Transverse colon (tissue), 4 donors: ENCODE data around the gene SNAP25. TPM values are rescaled to one million over a fixed set of nuclear protein-coding genes. Genes with fewer than 3 reads are reported as not detected.

Experiments
- DNase-seq: peaks from one replicate; pipeline ENCODE4 v3.0.0-alpha.2; 2019
- H3K27ac ChIP-seq, 4 donors: fragments of 200-600 bp; sonication (generic); 2 replicates each; pipeline ENCODE4 v1.5.1; 2016 to 2018; ENCODE audit warnings: inconsistent platforms in 4 of 4
- H3K27me3 ChIP-seq: fragments of 200-600 bp; sonication (generic); 2 replicates; pipeline ENCODE4 v1.5.1; 2017; ENCODE audit warnings: inconsistent platforms
- H3K36me3 ChIP-seq, 4 donors: fragments of 200-600 bp; sonication (generic); 2 replicates each; pipeline ENCODE4 v1.5.1; 2017 to 2019; ENCODE audit warnings: inconsistent platforms in 4 of 4
- H3K4me1 ChIP-seq, 4 donors: fragments of 200-600 bp; sonication (generic); 2 replicates each; pipeline ENCODE4 v1.5.1; 2017 to 2020; ENCODE audit warnings: inconsistent platforms in 4 of 4
- H3K4me3 ChIP-seq, 4 donors: fragments of 200-600 bp; sonication (generic); 1 replicate in 1 of 4; 2 replicates in 3 of 4; pipeline versions ENCODE4 v1.5.1 to v1.6.1; 2017 to 2019; ENCODE audit warnings: inconsistent platforms in 4 of 4
- H3K9me3 ChIP-seq, 2 donors: fragments of 200-600 bp; sonication (generic); 2 replicates each; pipeline ENCODE4 v1.5.1; 2017 to 2019; ENCODE audit warnings: inconsistent platforms in 2 of 2
- CTCF ChIP-seq, 5 experiments: fragments of 200-600 bp in 3 of 5; fragments of 450-650 bp in 2 of 5; sonication (generic) in 3 of 5; IDR thresholded peaks; 1 replicate in 2 of 5; 2 replicates in 3 of 5; pipeline ENCODE4 v1.5.1; 2016 to 2017; ENCODE audit warnings: antibody characterized with exemption in 5 of 5, inconsistent platforms in 3 of 5, mild to moderate bottlenecking in 2 of 5, moderate library complexity in 1 of 5
- EP300 ChIP-seq: sonication (generic); formaldehyde crosslinking; IDR thresholded peaks from one replicate; pipeline ENCODE4 v1.6.1; 2017; ENCODE audit warnings: antibody characterized with exemption, low read depth
- POLR2A ChIP-seq: fragments of 450-650 bp; IDR thresholded peaks from one replicate; pipeline ENCODE4 v1.6.1; 2016; ENCODE audit warnings: antibody characterized with exemption, mild to moderate bottlenecking, moderate library complexity
- POLR2AphosphoS5 ChIP-seq, 3 donors: sonication (generic); formaldehyde crosslinking; IDR thresholded peaks; one replicate each; pipeline ENCODE4 v1.6.1; 2016; ENCODE audit warnings: antibody characterized with exemption in 3 of 3
- WGBS, 2 donors: methylation state at CpG; one replicate each; pipeline ENCODE4 v1.1.5; 2018; ENCODE audit warnings: low coverage in 1 of 2; 5-methylcytosine and 5-hydroxymethylcytosine counted together
- in situ Hi-C, 4 donors: fragments of 200-750 bp; cut with MboI; loops; one replicate each; pipeline versions ENCODE4 v1.15.0 to v1.15.1; 2017; ENCODE audit warnings: low sequenced_read_pairs in 3 of 4, low pct_ligation_motif_present in 1 of 4, low pct_unique_long_range_greater_than_20kb in 1 of 4
- intact Hi-C: fragments of 100-400 bp; cut with DNase I; formaldehyde crosslinking; loops from one replicate; pipeline ENCODE4 v1.15.1; 2023; ENCODE audit warnings: low total_unique reads
- total RNA-seq, 4 donors: library from RNA; depleted of rRNA; stranded (reverse); fragments of >200 nt; gene quantifications; one replicate each; pipeline ENCODE4 v1.1.0, GENCODE V29; 2016

SNAP25 gene
- total RNA-seq, 4 donors from 2014 or later, result 1.4 to 4.2 (median 2.4) TPM; not detected in 1

- H3K36me3 ChIP-seq, result no peaks in the 10 kb centered on the region
- H3K4me1 ChIP-seq, result no peaks in the 10 kb centered on the region
- WGBS, 2 donors, result 80% methylated on average over 4 of the region's 4 CpGs; no CpG with 5 or more reads in 1 of the 2 donors
- TF ChIP-seq POLR2A, result no peak
- H3K9me3 ChIP-seq, result peaks cover 0 to 6% of the 10 kb centered on the region in 2 donors
- DNase-seq, result no peak
- H3K27ac ChIP-seq, result no peak overlapping the region
- intact Hi-C loops, result no loop called here
- H3K4me3 ChIP-seq, result no peak overlapping the region
- in situ Hi-C loops, result no loop called here
- no peaks in the 10 kb centered on the region for H3K27me3 ChIP-seq
Measured at GRCh38 chr20:10319855-10320254, 101.2 kb downstream of the SNAP25 start.

- intact Hi-C loops, result no loop called here
- no peak for DNase-seq
- H3K27me3 ChIP-seq, result no peaks in the 10 kb centered on the region
- no peaks in the 10 kb centered on the region for H3K4me1 ChIP-seq
- H3K27ac ChIP-seq, result no peak overlapping the region
- H3K4me3 ChIP-seq, result no peak overlapping the region
- no peaks in the 10 kb centered on the region for H3K36me3 ChIP-seq
- no peak for TF ChIP-seq CTCF (IDR thresholded peaks at IDR 0.05)
- in situ Hi-C loops, result no loop called here
- H3K9me3 ChIP-seq, result peaks cover 0 to 6% of the 10 kb centered on the region in 2 donors
Measured at GRCh38 chr20:10321138-10321717, 102.6 kb downstream of the SNAP25 start.

- intact Hi-C loops, result no loop called here
- Histone ChIP-seq H3K36me3 (no peaks in the 10 kb centered on the region), H3K27me3 (no peaks in the 10 kb centered on the region), H3K27ac (no peak overlapping the region), H3K4me1 (no peaks in the 10 kb centered on the region), H3K4me3 (no peak overlapping the region), H3K9me3 (no peaks in the 10 kb centered on the region)
- 54 to 65% methylated on average over 6 of the region's 6 CpGs for WGBS, 2 donors
- DNase-seq, result no peak
- in situ Hi-C loops, result no loop called here
- TF ChIP-seq CTCF (IDR thresholded peaks at IDR 0.05), result no peak
- TF ChIP-seq POLR2A, result no peak
- no peak for TF ChIP-seq EP300
- TF ChIP-seq POLR2AphosphoS5 (IDR thresholded peaks at IDR 0.05), result no peak
Measured at GRCh38 chr20:10322073-10323012, 103.7 kb downstream of the SNAP25 start.

- Histone ChIP-seq H3K36me3 (no peaks in the 10 kb centered on the region), H3K4me3 (no peak overlapping the region), H3K27ac (no peak overlapping the region), H3K27me3 (no peaks in the 10 kb centered on the region), H3K4me1 (no peaks in the 10 kb centered on the region), H3K9me3 (no peaks in the 10 kb centered on the region)
- in situ Hi-C loops (no loop called here), intact Hi-C loops (no loop called here)
- DNase-seq, result no peak
- WGBS, 2 donors, result 74% methylated on average over 4 of the region's 4 CpGs; no CpG with 5 or more reads in 1 of the 2 donors
- TF ChIP-seq POLR2AphosphoS5 (IDR thresholded peaks at IDR 0.05), result no peak
- no peak for TF ChIP-seq CTCF (IDR thresholded peaks at IDR 0.05)
- TF ChIP-seq POLR2A, result no peak
- no peak for TF ChIP-seq EP300
Measured at GRCh38 chr20:10323729-10324128, 105.1 kb downstream of the SNAP25 start.
